Fibroblast of mammary gland (primary cell): ENCODE measurements around the gene SEC11A.
"Not testable (repeated sequence)": the region's sequence is repeated elsewhere in the genome, so short reads cannot be mapped to it uniquely, and the experiment has no call there.

Experiments
- DNase-seq: peaks from one replicate; pipeline ENCODE4 v3.0.0-alpha.2; 2010; ENCODE audit warnings: low read depth
- H3K4me3 ChIP-seq: 2 replicates; pipeline ENCODE4 v1.5.1; 2011; ENCODE audit warnings: low read depth, mild to moderate bottlenecking, low read length, moderate library complexity; ENCODE audit not compliant: control insufficient read depth
- TF ChIP-seq, protein P1 (sequence below): conservative IDR thresholded peaks from 2 replicates; pipeline ENCODE4 v1.5.1; 2011; ENCODE audit warnings: low read depth, low read length, inconsistent platforms; ENCODE audit not compliant: control insufficient read depth, insufficient read depth

SEC11A gene

DNA sequence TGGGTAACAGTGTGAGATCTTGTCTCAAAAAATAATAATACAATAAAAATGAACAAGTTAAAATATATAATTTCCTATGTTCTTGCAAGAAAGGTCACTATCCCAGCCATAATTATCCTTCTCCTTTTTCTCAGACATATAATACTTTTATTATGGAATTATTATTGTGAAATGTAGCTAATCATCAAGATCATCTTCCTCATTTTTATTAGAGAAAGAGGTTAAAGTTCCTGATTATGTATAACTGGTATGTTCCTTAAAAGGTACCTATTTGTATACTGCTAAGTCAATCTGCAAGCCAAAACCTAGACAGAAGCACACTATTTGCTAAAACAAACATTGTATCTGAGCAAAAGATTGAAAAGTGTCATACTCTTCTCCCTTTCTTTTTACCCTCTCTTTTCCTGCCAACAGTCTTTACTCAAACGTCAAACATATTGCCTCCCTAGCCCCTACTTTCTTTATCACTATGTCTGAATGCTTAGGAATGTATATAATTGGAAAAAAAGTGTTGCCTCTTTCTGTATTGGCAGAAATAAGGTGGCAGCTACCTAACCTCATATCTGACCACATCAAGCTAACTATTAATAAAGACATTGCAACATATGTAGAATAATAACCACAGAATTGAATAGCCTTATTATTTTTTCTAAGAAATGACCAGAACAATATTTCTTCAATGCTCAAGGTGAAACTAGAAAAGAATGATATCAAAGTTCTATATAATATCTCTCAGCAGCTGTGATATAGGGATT is 18.5 kb downstream of the SEC11A start:
- no peak overlapping the region for H3K4me3 ChIP-seq
- DNase-seq, result no peak
- TF ChIP-seq, protein P1, sequence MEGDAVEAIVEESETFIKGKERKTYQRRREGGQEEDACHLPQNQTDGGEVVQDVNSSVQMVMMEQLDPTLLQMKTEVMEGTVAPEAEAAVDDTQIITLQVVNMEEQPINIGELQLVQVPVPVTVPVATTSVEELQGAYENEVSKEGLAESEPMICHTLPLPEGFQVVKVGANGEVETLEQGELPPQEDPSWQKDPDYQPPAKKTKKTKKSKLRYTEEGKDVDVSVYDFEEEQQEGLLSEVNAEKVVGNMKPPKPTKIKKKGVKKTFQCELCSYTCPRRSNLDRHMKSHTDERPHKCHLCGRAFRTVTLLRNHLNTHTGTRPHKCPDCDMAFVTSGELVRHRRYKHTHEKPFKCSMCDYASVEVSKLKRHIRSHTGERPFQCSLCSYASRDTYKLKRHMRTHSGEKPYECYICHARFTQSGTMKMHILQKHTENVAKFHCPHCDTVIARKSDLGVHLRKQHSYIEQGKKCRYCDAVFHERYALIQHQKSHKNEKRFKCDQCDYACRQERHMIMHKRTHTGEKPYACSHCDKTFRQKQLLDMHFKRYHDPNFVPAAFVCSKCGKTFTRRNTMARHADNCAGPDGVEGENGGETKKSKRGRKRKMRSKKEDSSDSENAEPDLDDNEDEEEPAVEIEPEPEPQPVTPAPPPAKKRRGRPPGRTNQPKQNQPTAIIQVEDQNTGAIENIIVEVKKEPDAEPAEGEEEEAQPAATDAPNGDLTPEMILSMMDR, result no peak

DNA sequence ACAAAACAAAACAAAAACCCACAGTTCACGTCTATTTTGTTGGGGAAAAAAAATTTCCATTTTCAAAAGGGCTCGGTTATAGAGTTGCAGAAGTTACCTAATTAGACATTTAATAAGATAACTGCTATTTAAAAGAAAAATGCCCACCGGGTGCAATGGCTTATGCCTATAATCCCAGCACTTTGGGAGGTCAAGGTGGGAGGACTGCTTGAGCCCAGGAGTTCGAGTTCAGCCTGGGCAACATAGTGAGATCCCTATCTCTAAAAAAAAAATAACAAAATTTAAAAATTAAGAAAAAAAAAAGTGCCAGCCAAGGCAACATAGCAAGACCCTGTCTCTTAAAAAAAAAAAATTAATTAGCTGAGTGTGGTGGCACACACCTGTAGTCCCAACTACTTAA is 19.2 kb downstream of the SEC11A start:
- DNase-seq, result no peak
- TF ChIP-seq, protein P1, result no peak
- no peak overlapping the region for H3K4me3 ChIP-seq

DNA sequence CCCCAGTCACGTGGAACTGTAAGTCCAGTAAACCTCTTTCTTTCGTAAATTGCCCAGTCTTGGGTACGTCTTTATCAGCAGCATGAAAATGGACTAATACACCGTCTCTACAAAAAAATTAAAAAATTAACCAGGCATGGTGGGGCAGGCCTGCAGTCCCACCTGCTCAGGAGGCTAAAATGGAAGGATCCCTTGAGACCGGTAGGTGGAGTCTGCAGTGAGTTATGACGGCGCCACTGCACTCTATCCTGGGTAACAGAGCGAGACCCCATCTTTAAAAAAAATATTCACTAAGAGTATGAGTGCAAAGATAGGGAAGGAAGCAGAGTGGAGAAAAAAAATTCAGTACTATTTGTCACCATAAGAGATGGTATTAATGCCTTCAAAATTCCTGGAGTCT is 25.6 kb downstream of the SEC11A start:
- TF ChIP-seq, protein P1, result no peak
- no peak for DNase-seq
- H3K4me3 ChIP-seq, result no peak overlapping the region

DNA sequence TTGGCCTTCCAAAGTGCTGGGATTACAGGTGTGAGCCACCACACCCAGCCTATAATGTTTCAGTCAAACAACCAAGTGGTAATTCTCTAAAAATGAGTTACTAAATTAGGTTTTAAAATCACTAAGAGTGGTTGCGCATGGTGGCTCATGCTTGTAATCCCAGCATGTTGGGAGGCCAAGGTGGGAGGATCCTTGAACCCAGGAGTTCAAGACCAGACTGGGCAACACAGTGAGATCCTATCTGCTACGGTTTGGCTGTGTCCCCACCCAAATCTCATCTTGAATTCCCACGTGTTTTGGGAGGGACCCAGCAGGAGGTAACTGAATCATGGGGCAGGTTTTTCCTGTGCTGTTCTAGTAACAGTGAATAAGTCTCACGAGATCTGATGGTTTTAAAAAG is 26.1 kb downstream of the SEC11A start:
- TF ChIP-seq, protein P1, result no peak
- no peak for DNase-seq
- no peak overlapping the region for H3K4me3 ChIP-seq

DNA sequence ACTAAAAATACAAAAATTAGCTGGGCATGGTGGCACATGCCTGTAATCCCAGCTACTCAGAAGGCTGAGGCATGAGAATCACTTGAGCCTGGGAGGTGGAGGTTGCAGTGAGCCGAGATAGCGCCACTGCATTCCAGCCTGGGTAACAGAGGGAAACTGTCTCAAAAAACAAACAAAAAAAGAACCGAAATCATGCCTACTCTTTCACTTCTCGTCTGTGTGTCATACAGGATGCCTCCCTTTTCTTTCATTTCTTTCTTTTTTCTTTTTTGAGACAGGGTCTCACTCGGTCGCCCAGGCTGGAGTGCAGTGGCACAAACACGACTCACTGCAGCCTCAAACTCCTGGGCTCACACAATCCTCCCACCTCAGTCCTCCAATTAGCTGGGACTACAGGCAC is 29.5 kb downstream of the SEC11A start:
- DNase-seq, H3K4me3 ChIP-seq: not testable (repeated sequence)

DNA sequence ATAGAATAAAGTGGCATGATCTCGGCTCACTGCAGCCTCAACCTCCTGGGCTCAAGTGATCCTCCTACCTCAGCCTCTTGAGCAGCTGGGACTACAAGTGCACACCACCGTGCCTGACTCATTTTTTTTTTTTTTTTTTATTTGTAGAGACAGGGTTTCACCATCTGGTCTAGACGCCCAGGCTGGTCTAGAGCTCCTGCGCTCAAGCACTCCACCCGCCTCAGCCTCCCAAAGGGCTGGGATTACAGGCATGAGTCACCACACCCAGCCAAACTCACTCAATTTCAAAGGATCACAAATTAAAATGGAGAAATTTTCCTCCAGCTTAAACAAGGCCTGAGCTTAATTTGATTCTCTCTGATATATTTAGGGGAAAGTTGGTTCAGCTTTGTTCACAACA is 30.6 kb downstream of the SEC11A start:
- TF ChIP-seq, protein P1, result no peak
- no peak overlapping the region for H3K4me3 ChIP-seq
- DNase-seq, result peak; percentile 95

DNA sequence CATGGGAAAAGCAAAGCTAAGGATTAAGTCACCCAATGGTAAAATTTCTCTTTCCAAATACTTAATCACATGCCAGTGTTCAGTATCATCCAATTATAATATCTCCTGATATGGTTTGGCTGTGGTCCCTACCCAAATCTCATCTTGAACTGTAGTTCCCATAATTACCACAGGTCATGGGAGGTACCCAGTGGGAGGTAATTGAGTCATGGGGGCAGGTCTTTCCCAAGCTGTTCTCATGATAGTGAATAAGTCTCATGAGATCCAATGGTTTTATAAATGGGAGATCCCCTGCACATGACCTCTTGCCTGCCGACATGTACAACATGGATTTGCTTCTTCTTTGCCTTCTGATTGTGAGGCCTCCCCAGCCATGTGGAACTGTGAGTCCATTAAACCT is 31.8 kb downstream of the SEC11A start:
- peak; percentile 84 for DNase-seq
- TF ChIP-seq, protein P1, result no peak

More for the DNA sequence above, 31.8 kb downstream of the SEC11A start:
- no peak overlapping the region for H3K4me3 ChIP-seq
